Karpas-422 (cell line): ENCODE data around the gene HCFC1. TPM values are rescaled to one million over a fixed set of nuclear protein-coding genes. Genes with fewer than 3 reads are reported as not detected.
"Not testable (repeated sequence)": the region's sequence is repeated elsewhere in the genome, so short reads cannot be mapped to it uniquely, and the experiment has no call there.

Experiments
- DNase-seq: peaks from one replicate; pipeline ENCODE4 v3.0.0-alpha.2; 2015
- H2AFZ ChIP-seq: fragments of 200-600 bp; sonication (generic); 2 replicates; pipeline ENCODE4 v1.6.1; 2014; ENCODE audit warnings: antibody characterized with exemption, low read length, mixed read lengths
- H3K27ac ChIP-seq: fragments of 200-600 bp; sonication (generic); 2 replicates; pipeline ENCODE4 v1.5.1; 2014; ENCODE audit warnings: mild to moderate bottlenecking, low read length, moderate library complexity
- H3K27me3 ChIP-seq: fragments of 200-600 bp; sonication (generic); 2 replicates; pipeline ENCODE4 v1.6.1; 2014; ENCODE audit warnings: low read length, mixed read lengths
- H3K36me3 ChIP-seq: fragments of 200-600 bp; sonication (generic); 2 replicates; pipeline ENCODE4 v1.6.1; 2014; ENCODE audit warnings: low read length, mixed read lengths; ENCODE audit not compliant: insufficient read depth
- H3K4me1 ChIP-seq: fragments of 200-600 bp; sonication (generic); 2 replicates; pipeline ENCODE4 v1.6.1; 2014; ENCODE audit warnings: mild to moderate bottlenecking, low read length, mixed read lengths
- H3K4me2 ChIP-seq: fragments of 200-600 bp; sonication (generic); 2 replicates; pipeline ENCODE4 v1.6.1; 2014; ENCODE audit warnings: low read length, low read depth, mild to moderate bottlenecking; ENCODE audit not compliant: poor library complexity, severe bottlenecking
- H3K4me3 ChIP-seq: fragments of 200-600 bp; sonication (generic); 2 replicates; pipeline ENCODE4 v1.5.1; 2014; ENCODE audit warnings: mild to moderate bottlenecking, antibody characterized with exemption, low read length, mixed read lengths
- H3K79me2 ChIP-seq: fragments of 200-600 bp; sonication (generic); 2 replicates; pipeline ENCODE4 v1.6.1; 2014; ENCODE audit warnings: mild to moderate bottlenecking, low read length, mixed read lengths
- H3K9ac ChIP-seq: fragments of 200-600 bp; sonication (generic); 2 replicates; pipeline ENCODE4 v1.6.0; 2014; ENCODE audit warnings: low read length
- H3K9me2 ChIP-seq: fragments of 200-600 bp; sonication (generic), shearing (Covaris generic); replicated peaks from 2 replicates; pipeline ENCODE4 v1.6.0; 2014; ENCODE audit warnings: mild to moderate bottlenecking, low read length, moderate library complexity; ENCODE audit not compliant: insufficient read depth
- H3K9me3 ChIP-seq: fragments of 300-700, 200-600 bp; sonication (generic); 2 replicates; pipeline ENCODE4 v1.6.1; 2014; ENCODE audit warnings: low read length, mixed read lengths
- H4K20me1 ChIP-seq: fragments of 200-600 bp; sonication (generic); 2 replicates; pipeline ENCODE4 v1.6.1; 2014; ENCODE audit warnings: mild to moderate bottlenecking, antibody characterized with exemption, low read length, low read depth; ENCODE audit not compliant: insufficient read depth
- total RNA-seq: library from RNA; depleted of rRNA; stranded (reverse); fragments of >200 nt; shearing (Covaris generic); gene quantifications from 2 replicates; pipeline ENCODE4 v1.2.3, GENCODE V29; 2014; ENCODE audit warnings: low replicate concordance

The HCFC1 gene
- total RNA-seq, 1 experiment from 2014 or later, result 16.8 TPM

- no peaks in the 10 kb centered on the region for H3K36me3 ChIP-seq
- no peaks in the 10 kb centered on the region for H3K9me3 ChIP-seq
- no peak overlapping the region for H3K27ac ChIP-seq
- no peak overlapping the region for H3K4me3 ChIP-seq
- H3K9me2 ChIP-seq, result no peaks in the 10 kb centered on the region
- no peaks in the 10 kb centered on the region for H3K79me2 ChIP-seq
- H2AFZ ChIP-seq, result no peak overlapping the region
- H4K20me1 ChIP-seq, result no peaks in the 10 kb centered on the region
- no peak for DNase-seq
- no peak overlapping the region for H3K9ac ChIP-seq
- peaks cover 5% of the 10 kb centered on the region for H3K4me1 ChIP-seq
- H3K27me3 ChIP-seq, result no peaks in the 10 kb centered on the region
- H3K4me2 ChIP-seq, result no peak overlapping the region
Measured at GRCh38 chrX:153988493-153988892, 16.9 kb upstream of the HCFC1 start.

GRCh38 chrX:153984351-153985178, 12.9 kb upstream of the HCFC1 start:
- H3K4me3 ChIP-seq, result no peak overlapping the region
- no peak overlapping the region for H3K4me2 ChIP-seq
- H3K79me2 ChIP-seq, result no peaks in the 10 kb centered on the region
- H4K20me1 ChIP-seq, result no peaks in the 10 kb centered on the region
- no peak for DNase-seq
- no peak overlapping the region for H2AFZ ChIP-seq
- H3K9me2 ChIP-seq, result no peaks in the 10 kb centered on the region
- no peaks in the 10 kb centered on the region for H3K9me3 ChIP-seq
- H3K9ac ChIP-seq, result no peak overlapping the region
- H3K4me1 ChIP-seq, result peaks cover 5% of the 10 kb centered on the region
- H3K27me3 ChIP-seq, result no peaks in the 10 kb centered on the region
- no peaks in the 10 kb centered on the region for H3K36me3 ChIP-seq
- H3K27ac ChIP-seq, result no peak overlapping the region

DNA sequence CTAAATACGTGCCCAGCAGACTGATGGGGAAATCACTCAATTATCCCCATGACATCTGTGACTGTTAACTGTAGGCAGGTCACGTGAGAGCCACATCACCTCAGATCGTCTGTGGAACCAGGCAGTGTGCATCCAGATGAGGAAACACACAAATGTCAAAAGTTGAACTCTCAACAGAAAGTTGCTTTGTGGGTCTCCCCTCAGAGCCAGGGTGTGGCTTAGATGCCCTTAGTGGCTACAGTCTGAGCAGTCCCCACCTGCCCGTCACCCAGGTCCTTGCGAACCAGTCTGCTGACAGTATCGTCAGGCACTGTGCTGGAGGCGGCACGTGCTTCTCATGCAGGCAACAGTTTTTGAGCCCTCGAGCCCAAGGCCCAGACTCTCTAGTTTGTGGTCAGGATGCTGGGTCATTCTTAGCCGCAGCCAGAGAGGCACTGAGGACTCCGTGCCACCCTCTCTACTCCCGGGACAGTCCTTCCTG, 11.7 kb upstream of the HCFC1 start:
- Histone ChIP-seq H3K9ac (no peak overlapping the region), H3K27ac (no peak overlapping the region), H3K79me2 (no peaks in the 10 kb centered on the region), H3K9me2 (no peaks in the 10 kb centered on the region), H3K36me3 (no peaks in the 10 kb centered on the region), H3K9me3 (no peaks in the 10 kb centered on the region), H3K4me2 (no peak overlapping the region), H3K4me3 (no peak overlapping the region), H4K20me1 (no peaks in the 10 kb centered on the region), H2AFZ (no peak overlapping the region), H3K27me3 (no peaks in the 10 kb centered on the region), H3K4me1 (peaks cover 5% of the 10 kb centered on the region)
- DNase-seq, result no peak

GRCh38 chrX:153981771-153982533, 10.3 kb upstream of the HCFC1 start:
- no peaks in the 10 kb centered on the region for H4K20me1 ChIP-seq
- no peak overlapping the region for H2AFZ ChIP-seq
- no peak overlapping the region for H3K4me3 ChIP-seq
- no peaks in the 10 kb centered on the region for H3K9me3 ChIP-seq
- no peak for DNase-seq
- H3K4me2 ChIP-seq, result no peak overlapping the region
- no peaks in the 10 kb centered on the region for H3K27me3 ChIP-seq
- no peaks in the 10 kb centered on the region for H3K79me2 ChIP-seq
- H3K9ac ChIP-seq, result no peak overlapping the region
- H3K4me1 ChIP-seq, result peaks cover 5% of the 10 kb centered on the region
- no peaks in the 10 kb centered on the region for H3K36me3 ChIP-seq
- H3K27ac ChIP-seq, result no peak overlapping the region
- no peaks in the 10 kb centered on the region for H3K9me2 ChIP-seq

DNA sequence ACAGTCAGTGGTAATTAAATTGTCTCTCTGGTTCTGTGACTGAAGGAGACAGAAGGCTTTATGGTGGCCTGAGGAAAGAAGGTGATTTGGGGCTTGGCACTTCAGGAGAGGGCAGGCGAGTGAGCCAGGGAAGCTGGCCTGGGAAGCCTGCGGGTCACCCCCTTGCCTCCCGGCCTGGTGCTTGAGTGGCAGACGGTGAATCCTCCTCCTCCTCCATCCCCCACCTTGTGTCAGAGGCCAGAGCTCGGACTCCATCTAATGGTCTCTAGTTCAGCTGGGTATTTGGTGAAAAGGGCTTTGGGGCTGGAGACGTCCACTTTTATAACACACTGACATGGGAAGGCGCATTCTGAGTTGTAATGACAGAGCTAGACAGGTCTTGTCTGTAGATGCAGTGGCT, 9.6 kb upstream of the HCFC1 start:
- H4K20me1 ChIP-seq, result no peaks in the 10 kb centered on the region
- no peak overlapping the region for H3K27ac ChIP-seq
- H3K4me2 ChIP-seq, result no peak overlapping the region
- H3K79me2 ChIP-seq, result no peaks in the 10 kb centered on the region
- no peaks in the 10 kb centered on the region for H3K9me3 ChIP-seq
- no peak overlapping the region for H3K4me3 ChIP-seq
- peaks cover 5% of the 10 kb centered on the region for H3K4me1 ChIP-seq
- no peak overlapping the region for H2AFZ ChIP-seq
- no peaks in the 10 kb centered on the region for H3K9me2 ChIP-seq
- DNase-seq, result no peak
- H3K9ac ChIP-seq, result no peak overlapping the region
- no peaks in the 10 kb centered on the region for H3K36me3 ChIP-seq
- no peaks in the 10 kb centered on the region for H3K27me3 ChIP-seq

DNA sequence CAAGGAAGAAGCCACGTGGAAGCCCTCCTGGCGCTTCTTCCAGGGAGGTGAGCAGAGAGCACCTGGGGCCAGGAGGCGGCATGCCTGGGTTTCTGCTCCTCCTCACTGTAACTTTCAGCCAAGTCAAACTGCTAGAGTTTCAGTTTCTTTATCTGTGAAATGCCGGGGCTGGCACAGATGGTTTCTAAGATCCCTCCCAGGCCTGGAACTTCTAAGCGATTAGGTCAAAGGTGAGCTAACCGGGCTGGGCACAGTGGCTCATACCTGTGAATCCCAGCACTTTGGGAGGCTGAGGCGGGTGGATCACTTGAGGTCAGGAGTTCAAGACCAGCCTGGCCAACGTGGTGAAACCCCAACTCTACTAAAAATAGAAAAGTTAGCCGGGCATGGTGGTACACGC, 8.8 kb upstream of the HCFC1 start:
- not testable (repeated sequence) for H3K4me2 ChIP-seq, H3K79me2 ChIP-seq, H2AFZ ChIP-seq, H3K4me1 ChIP-seq, H3K27me3 ChIP-seq, H3K4me3 ChIP-seq, H3K27ac ChIP-seq, H4K20me1 ChIP-seq, H3K9me3 ChIP-seq, H3K36me3 ChIP-seq, H3K9ac ChIP-seq, DNase-seq, H3K9me2 ChIP-seq

- no peak overlapping the region for H3K9ac ChIP-seq
- no peak overlapping the region for H2AFZ ChIP-seq
- DNase-seq, result no peak
Measured at GRCh38 chrX:153974726-153975286, 3.2 kb upstream of the HCFC1 start.

More at GRCh38 chrX:153974726-153975286, 3.2 kb upstream of the HCFC1 start:
- Histone ChIP-seq H3K4me1 (peaks cover 14% of the 10 kb centered on the region), H3K36me3 (no peaks in the 10 kb centered on the region), H3K27ac (no peak overlapping the region), H3K9me3 (no peaks in the 10 kb centered on the region), H3K4me2 (no peak overlapping the region), H3K79me2 (peaks cover 1% of the 10 kb centered on the region), H4K20me1 (no peaks in the 10 kb centered on the region), H3K4me3 (no peak overlapping the region), H3K9me2 (no peaks in the 10 kb centered on the region), H3K27me3 (no peaks in the 10 kb centered on the region)
